ENCODE results near the gene FAM200C.
A peak's percentile ranks its signal among the peaks of the same experiment; 100 is the strongest.

The FAM200C gene

DNA sequence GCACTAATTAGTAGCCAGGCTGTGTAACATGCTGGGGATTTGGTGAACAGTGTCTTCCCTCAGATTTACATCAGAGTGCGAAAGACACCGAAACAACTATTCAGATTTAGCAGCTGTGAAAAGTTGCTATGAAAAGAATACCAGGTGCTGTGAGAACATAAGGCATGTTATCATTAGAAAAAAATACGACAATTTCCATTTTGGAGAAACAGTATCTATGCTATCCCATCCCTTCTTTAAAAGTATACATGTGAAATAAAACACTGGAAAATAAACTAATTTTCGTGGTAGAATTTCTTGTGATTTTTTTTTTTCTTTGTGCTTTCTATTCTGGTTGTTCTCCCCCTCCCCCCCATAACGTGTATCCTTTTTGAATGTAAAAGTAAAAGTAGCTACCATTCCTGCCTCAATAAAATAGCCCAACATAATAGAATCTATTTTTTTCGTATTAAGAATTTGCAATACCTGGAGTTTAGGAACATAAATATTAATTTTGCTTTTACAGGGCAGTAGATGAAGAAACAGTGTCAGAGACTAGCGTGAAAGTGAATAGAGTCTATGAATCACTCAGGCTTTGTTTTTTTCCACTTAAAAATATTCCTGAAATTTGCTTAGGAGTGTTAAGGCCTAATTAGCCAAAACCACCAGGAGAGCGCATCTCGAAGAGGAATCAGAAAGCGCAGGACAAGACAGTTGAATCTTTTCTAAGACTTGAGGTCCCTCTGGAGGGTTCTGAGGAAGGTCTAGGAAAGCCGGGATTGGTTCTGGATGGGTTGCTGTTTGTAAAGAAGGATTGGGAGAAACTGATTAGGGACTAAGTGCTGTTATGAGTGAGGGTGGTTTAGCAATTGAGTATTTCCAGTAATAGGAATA, 19.8 kb upstream of the FAM200C start:
- no peak for DNase-seq (ENCODE audit: low spot score)

DNA sequence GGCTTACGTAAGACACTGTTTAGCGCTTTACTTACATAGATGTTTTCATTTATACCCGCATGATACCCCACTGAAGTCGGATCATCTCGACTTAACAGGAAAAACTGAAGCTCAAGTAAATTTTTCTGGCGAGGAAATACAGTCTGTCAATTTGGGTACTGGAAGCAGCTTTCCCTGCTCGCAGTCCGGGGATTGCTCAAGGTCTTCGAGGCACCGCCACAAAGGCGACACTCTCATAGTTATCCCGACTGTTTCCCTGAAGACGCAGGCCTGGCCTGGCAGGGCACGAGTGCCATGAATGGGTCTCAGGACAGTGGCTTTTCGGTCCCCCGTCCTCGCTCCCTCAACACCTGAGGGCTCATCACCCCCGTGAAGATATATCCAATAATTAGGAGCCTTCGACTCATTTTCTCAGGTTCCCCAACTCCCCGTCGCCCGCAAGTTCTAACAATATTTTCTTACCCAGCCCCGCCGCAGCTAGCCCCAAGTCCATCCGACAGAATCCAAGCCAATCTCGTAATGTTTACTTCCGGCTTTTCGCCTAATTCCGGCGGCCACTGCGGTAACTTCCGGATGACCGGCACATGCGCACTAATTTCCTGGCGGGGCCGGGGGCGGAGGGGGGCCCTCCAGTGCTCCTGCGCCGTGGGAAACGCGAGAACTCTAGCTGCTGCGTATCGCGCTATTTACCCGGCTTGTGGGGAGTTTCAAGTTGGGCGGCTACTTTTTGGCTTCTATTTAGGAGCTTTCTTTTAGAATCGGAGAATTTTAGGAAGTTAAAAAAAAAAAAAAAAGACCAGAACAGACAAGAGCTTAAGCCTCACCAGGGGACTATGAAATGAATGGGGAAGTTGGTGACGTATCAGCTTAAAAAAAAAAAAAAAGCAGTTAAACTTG, 19.0 kb upstream of the FAM200C start, which contains the start of gene SLU7:
TSS of gene SLU7 (minus strand) at position 521 of the 897 bp plus-strand sequence. CDS start 3,787 bp downstream, outside the sequence.
- peak; percentile 94 for DNase-seq (ENCODE audit: low spot score)

DNA sequence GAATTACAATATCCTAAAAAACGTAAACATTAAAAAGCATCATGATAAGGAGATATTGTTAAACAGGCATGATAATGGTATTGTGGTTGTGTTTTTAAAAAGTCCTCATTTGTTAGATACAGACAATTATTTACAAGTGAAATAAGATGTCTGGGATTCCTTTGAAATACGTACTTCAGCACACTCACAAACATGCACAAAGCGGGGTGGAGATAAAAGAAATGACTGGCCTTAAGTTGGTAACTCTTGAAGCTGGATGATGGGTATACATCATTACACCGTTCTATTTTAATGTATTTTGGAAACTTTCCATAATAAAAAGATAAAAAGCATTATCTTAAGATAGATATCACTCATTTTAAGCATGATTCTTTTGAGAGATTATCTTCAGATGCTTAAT, 1.0 kb downstream of the FAM200C start:
- no peak for DNase-seq (ENCODE audit: low spot score)

DNA sequence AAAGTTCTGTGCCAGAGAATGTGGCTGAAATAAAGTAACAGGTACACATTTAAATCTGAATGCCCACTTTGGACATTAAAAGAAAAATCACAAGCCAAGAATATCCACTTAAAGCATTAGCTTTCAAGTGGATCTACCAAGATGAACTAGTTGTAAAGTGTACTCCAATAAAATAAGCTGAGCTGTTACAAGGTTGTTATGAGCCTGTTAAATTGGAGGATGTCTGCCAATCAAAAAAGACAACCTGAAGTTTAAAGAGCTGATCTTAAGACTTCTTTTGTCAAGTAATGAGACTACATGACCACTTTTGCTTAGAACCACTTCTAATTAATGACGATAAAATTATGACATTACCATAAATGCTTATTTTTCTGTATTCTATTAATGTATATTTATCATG, 2.4 kb downstream of the FAM200C start:
- no peak for DNase-seq (ENCODE audit: low spot score)

DNA sequence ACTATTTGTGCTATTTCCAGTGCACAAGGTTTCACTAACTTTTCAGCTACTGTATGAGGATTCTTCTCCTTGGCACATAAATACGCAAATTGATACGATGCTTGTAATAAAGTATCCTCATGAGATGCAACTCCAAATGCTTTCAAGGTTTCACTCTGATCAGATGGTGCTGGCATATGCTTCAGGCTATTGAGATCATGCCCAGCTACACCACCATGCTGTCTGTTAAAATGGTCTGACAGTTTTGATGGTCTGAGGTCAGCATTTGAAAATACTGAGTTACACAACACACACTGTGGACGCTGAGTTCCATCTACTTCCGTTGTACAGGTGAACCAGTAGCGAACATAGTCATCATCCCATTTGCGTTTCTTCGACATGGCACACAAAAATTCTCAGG, 4.7 kb downstream of the FAM200C start:
- no peak for DNase-seq (ENCODE audit: low spot score)

DNA sequence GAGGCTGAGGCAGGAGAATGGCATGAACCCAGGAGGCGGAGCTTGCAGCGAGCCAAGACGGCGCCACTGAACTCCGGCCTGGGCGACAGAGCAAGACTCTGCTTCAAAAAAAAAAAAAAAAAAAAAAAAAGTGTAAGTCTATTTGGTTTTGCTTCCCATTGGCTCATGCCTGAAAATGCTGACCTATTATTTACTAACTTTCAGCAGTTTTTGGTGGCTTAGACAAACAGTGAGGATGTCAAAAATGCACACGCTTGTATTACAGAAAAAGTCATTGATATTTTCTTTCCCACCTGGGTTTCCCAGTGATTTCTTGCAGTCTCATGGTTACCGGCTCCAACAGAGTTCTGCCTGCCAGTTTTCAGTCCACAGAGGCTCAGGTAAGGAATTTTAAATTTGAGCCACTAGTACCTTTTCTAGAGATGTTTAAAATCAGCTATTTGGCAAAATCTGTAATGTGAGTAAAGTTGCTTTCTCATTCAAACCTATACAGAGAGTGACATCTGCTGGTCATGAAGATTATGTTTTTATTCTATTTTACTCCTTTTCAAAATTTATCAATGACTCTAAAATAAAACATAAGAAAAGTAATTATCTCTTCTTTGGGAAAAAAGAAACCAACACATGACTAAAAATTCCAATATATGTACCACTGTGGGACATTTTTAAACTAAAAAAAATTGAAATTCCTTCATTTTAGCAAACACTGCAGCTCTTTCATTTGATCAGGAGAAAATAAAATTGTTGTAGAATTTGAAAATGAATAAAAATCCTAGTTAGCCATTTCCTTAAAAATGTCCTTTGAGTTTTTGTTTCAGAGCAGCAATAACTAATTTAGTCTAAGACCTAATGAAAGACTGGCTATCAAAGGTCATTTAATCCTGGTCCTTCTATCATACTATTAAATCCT, 8.8 kb downstream of the FAM200C start:
- no peak for DNase-seq (ENCODE audit: low spot score)

DNA sequence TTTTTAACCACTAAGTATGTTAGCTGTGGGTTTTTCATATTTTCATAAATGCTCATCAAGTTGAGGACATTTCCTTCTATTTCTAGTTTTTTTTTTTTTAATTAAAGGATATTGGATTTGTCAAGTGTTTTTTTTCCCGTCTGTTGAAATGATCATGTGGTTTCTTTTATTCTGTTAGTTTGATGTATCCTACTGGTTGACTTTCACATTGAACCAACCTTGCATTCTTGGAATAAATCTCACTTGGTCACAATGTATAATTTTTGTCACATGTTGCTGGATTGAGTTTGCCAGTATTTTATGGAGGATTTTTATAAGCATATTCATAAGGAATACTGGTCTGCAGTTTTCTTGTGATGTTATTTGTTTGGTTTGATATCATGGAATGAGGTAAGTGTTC, 12.4 kb downstream of the FAM200C start:
- no peak for DNase-seq (ENCODE audit: low spot score)

DNA sequence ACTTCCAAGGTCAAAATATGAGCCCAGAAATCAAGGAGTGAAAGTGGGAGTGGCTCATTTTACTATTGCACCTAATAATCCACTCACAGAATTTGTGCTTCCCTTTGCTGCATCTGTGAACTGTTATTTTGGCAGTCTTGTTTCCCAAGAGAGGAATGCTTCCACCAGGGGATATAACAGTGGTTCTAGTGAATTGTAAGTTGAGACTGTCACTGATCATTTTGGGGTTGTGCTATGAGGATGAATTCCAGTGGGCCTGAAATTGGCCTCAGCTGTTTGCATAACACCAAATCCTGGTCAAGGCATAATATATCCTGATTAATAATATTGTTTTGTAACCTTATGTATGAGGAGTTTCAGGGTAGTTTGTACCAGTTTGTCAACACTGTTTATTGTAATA, 14.4 kb downstream of the FAM200C start:
- DNase-seq (ENCODE audit: low spot score), result no peak

DNA sequence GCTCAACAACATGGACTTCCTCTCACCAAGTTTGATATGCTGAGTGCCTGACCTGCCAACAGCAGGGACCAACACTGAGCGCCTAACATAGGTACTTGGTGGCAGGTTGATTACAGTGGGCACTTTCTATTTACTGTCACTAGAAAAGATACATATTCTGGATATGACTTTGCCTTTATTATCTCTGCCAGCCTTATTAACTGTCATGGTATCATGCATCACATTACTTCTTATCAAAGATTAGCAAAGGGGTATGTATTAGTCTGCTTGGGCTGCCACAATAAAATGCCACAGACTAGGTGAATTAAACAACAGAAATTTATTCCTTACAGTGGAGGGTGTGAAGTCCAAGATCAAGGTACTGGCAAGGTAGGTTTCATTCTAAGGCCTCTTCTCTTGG, 15.2 kb downstream of the FAM200C start:
- DNase-seq (ENCODE audit: low spot score), result no peak

DNA sequence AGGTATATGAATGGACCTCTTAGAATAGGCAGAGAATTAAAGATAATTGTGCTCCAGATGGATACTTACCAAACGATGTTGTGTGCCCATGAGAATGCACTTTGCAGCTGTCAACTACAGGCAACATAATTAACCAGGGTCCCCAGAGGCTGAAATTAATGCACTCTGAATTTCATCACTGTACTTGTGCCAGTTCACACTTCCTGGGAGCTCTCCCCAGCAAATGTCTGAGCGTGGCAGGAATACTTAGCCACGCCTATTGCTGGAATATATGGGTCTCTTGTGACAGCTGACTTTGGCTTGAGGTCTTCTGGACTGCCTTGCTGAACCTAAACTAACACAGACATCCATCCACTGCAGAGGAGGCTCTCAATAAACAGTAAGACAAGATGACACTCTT, 17.5 kb downstream of the FAM200C start:
- DNase-seq (ENCODE audit: low spot score), result peak; percentile 46

DNA sequence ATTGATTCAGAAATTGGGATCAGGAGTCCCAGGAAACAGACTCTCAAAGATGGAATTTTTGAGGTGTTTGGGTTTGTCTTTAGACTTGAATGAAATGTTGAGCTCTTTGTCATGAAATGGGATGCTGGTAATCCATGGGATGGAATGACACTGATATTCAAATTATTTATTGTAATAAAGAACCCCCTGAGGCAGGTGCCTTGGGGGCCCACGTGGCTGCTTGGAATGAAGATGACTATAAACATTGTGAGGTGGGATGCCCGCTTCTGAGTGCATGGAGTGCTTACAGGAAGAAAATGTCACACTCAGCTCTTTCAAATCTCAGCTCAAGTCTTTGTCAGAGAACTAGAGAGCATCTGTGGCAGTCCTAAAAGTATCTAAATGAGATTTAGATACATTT, 19.8 kb downstream of the FAM200C start:
- no peak for DNase-seq (ENCODE audit: low spot score)

DNA sequence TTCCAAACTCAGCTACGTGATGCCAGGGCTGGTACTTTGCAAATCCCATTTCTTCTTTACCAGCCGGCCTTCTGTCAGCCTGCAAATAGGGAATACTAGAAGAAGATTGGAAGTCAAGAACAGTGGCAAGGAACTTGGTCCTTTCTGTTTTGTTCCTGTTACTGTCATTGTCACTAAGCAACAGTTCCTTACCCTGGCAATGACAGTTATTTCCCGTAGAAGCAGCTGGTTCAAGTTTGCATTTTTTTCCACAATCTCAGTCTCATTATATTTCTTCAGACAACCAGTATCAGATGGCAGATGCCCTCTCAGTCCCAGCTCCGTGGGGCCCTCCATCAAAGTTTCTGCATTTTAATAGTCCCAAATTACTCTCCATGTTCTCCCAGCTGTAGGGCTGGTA, 20.3 kb downstream of the FAM200C start:
- DNase-seq (ENCODE audit: low spot score), result no peak

DNA sequence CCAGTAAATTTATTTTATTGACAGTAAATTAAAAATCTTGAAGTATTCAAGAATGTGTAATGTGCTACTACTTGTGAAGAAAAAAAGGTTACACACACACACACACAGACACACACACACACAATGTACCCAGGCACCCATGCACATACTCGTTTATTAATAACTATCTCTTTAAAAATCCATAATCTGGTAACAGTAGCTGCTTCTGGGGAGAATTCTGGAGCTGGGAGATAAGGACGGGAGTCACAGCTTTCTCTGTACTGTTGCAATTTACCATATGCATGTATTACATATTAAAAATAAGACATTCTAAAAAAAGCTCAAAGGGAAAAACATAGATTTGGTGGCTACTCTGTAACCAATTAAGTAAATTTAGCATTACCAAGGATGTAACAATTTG, 21.5 kb downstream of the FAM200C start:
- no peak for DNase-seq (ENCODE audit: low spot score)

DNA sequence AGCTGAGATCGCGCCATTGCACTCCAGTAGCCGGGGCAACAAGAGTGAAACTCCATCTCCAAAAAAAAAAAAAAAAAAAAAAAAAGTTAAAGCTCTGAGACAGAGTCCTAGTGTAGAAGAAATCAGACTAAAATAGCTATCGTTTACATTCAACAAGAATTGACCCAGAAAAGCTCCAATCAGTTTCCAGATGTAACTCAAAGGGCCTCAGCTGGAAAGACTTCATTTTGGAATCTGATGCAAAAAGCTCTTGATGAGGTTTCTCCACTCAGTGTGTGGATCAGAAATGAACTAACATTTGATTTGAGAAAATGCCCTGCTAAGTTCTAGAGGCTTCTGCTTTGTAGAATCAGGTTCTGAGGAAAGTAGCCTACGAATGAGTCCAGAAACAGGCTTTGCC, 22.2 kb downstream of the FAM200C start:
- no peak for DNase-seq (ENCODE audit: low spot score)

DNA sequence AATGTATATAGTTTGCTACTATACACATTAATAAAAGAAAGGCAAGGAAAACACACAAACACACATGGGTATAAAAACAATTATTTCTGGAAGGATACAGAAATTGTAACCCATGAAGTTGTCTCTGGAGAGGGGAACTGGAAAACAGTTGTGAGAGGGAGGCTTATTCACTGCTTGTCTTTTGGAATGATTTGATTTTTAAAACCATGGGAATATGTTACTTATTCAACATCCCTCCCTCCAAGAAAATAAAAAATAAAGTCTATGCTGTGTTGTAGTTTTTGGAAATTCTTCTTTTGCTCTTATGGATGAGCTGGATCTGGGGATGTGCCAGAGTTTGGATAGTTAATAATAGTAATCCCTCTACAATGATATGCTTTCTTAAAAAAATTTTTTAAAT, 23.4 kb downstream of the FAM200C start:
- DNase-seq (ENCODE audit: low spot score), result no peak

DNA sequence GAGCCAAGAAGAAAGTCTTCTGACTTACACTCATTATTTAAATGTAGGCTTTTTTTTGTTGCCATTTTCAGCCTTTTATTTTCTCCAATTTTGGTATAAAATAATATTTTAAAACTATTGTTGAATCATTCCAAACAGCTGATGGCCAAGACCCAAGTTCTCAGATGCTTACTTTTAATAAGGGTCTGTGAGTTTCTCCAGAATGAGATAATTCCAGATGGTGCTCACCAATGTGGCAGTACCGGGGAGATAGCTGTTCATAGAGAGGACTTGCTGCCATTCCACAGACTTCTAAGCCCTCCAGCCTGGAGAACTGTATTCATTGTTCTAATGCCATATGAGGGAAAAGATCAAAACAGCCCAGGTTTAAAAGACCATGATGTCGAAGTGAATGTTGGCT, 24.2 kb downstream of the FAM200C start:
- no peak for DNase-seq (ENCODE audit: low spot score)

DNA sequence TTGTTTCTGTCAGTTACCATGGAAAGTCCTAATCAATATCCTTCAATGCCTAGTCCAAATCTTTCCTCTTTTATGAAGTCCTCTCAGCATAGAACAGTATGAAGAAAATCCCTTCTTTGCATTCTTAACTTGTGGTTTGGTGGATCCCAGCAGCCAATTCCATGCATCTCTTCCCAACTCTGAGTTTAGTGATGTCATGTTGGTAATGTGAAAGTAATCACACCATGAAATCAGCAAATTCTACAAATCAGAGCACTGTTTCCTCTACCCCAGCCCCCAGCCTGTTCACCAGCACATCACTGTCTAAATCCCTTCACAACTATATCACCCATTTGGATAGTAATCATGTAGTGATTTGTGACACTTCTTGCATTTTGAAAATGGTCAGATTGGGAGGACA, 24.7 kb downstream of the FAM200C start:
- DNase-seq (ENCODE audit: low spot score), result no peak

DNA sequence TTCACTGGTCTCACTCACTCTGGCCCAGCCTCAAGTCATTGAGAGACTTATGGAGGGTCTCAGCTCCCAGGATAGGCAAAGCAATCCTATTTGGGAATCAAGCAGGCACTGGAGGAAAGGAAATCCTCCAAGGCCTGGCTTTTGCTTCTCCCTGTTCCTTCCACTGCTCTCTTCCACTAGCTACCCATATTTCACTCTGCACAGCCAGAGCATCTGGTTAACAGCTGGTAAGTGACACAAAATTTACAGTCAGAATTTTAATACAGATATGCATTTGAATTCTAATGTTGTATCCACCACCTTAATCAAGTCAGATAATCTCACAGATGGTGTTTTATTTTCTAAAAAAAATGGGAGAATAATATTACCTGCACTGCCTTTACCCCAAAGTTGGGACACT, 28.6 kb downstream of the FAM200C start:
- no peak for DNase-seq (ENCODE audit: low spot score)

DNA sequence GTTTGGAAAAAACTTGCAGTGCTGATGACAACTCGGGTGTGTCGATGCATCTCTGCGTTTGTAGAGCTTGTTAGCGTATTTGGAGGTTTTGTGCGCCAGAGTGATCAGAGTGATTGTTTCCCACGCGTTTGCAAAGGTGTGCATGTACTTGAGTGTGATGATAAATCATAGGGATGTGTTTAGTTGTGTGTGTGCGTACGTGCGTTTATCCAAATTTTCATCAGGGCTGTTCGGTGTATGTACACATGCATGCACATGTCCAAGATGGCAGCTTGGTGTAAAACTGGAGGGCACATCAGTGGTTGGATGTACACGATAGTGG, 29.2 kb downstream of the FAM200C start:
- no peak for DNase-seq (ENCODE audit: low spot score)

DNA sequence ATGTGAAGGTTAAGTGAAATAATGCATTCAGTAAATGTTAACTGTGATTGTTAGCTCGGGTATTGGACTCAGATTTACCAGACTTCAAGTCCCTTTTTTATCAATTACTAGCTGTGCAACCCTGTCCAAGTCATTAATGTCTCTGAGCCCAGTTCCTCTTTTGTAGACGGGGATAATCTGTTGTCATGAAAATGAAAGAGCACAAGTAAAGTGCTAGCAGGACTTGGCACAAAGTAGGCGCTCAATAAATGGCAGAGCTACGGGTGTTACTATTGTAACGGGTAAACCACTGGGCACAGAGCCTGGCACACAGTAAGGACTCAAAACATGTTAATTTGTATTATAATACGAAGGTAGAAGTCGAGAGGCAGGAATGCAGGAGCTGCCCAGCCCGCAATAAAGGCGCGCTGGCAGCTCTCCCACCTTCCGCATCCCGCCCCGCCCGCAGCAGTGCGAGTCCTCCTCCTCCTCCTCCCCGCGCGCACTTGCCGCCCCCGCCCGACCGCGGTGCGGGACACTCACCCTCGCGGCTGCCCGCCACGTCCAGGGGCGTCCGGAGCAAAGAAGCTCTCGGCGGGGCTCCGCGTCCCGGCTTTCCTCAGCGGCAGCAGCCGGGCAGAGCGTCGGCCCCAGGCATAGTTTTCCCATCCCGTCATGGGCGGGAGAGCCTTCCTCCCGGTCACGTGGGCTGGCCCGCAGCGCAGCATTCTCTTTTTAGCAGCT, 29.7 kb downstream of the FAM200C start, which contains the start of gene C1QTNF2:
TSS of gene C1QTNF2 (minus strand) at position 637 of the 723 bp plus-strand sequence. CDS start 15,615 bp downstream, outside the sequence.
- DNase-seq (ENCODE audit: low spot score), result peak; percentile 71

DNA sequence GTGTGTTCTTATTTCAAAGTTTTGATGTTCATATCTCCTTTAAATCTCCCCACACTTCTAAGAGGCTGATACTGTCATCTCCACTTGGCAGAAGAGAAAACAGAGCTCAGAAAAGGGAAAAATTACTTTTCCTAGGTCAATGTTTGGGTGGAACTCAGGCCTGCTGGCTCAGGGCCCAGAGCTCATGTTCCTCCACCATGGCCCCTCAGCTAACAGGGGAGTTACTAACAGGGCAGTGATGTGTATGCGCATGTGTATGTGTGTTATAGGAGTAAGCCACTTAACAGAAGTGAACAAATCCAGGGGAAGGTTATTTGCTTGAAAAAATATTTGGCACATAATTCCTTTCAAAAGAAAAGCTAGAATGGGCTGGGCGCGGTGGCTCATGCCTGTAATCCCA, 32.0 kb downstream of the FAM200C start:
- no peak for DNase-seq (ENCODE audit: low spot score)

Data from D341Med (cell line).